Mesothelial cell of epicardium (in vitro differentiated cells): ENCODE measurements around the gene BATF. TPM values are rescaled to one million over a fixed set of nuclear protein-coding genes. Genes with fewer than 3 reads are reported as not detected.
A peak's percentile ranks its signal among the peaks of the same experiment; 100 is the strongest.

Experiments
- DNase-seq, 2 experiments: peaks; one replicate each; pipeline ENCODE4 v3.0.0; 2021; ENCODE audit warnings: low spot score in 2 of 2; ENCODE audit not compliant: unreplicated experiment in 2 of 2
- H3K27ac Mint-ChIP-seq: 2 replicates; pipeline ENCODE4 v1.8.0; 2021; ENCODE audit warnings: mixed read lengths
- H3K27me3 Mint-ChIP-seq: 2 replicates; pipeline ENCODE4 v1.8.0; 2021; ENCODE audit warnings: low read depth, mixed read lengths
- H3K36me3 Mint-ChIP-seq: 2 replicates; pipeline ENCODE4 v1.8.0; 2021; ENCODE audit warnings: mixed read lengths
- H3K4me1 Mint-ChIP-seq: 2 replicates; pipeline ENCODE4 v1.8.0; 2021; ENCODE audit warnings: mixed read lengths
- H3K4me3 Mint-ChIP-seq: 2 replicates; pipeline ENCODE4 v1.8.0; 2021; ENCODE audit warnings: mild to moderate bottlenecking, moderate library complexity, mixed read lengths
- H3K9me3 Mint-ChIP-seq: 2 replicates; pipeline ENCODE4 v1.8.0; 2021; ENCODE audit warnings: mixed read lengths
- total RNA-seq: library from RNA; stranded (reverse); gene quantifications from 3 replicates; pipeline ENCODE4 v1.2.1, GENCODE V29; 2021
- TF ChIP-seq, protein P1 (sequence below): fragments of 200-600 bp; sonication (generic); IDR thresholded peaks from one replicate; pipeline ENCODE4 v1.5.0; 2021; ENCODE audit warnings: antibody characterized with exemption; ENCODE audit not compliant: unreplicated experiment

Gene BATF
- total RNA-seq, 1 donor from 2014 or later = 1.4 TPM

DNA sequence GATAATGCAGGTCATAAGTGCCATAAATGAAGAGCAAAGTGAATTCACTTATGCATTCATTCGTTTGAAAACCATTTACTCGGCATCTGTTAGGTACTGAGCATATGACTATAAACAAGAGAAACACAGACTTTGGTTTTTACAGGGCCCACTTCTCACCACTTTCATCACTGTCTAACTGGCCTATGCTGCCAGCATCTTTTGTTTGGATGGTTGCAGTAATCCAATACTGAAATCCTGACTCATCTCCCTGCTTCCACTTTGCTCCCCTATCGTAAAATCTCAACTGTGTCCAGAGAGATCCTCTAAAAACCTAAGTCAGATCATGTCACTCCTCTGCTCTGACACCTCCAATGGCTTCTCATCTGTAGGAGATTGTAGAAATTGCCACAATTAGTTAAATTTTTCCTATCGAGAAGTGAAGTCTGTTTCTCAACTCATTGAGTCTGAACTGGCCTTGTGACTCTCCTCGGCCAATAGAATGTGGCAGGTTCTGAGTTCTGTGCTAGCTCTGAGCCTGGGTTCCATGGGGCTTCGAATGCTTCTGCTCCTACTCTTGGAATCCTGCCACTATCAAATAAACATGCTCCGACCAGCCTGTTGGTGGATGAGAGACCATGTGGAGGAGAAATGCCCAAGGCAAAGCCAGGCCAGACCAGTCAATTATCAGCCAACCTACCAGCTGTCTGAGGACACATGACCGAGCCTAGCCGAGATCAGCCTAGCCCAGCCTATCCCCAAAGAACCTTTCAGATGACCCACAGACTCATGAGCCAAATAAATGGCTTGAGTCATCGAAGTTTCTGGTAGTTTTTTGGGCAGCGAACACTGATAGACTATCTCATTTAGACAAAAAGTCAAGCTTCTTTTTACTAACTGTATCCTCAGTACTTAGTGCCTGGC, 2.2 kb upstream of the BATF start:
- Mint-ChIP-seq H3K4me1 (peaks cover 22% of the 10 kb centered on the region), H3K27ac (no peak overlapping the region), H3K4me3 (no peak overlapping the region), H3K9me3 (no peaks in the 10 kb centered on the region), H3K36me3 (no peaks in the 10 kb centered on the region), H3K27me3 (no peaks in the 10 kb centered on the region)
- TF ChIP-seq, protein P1, sequence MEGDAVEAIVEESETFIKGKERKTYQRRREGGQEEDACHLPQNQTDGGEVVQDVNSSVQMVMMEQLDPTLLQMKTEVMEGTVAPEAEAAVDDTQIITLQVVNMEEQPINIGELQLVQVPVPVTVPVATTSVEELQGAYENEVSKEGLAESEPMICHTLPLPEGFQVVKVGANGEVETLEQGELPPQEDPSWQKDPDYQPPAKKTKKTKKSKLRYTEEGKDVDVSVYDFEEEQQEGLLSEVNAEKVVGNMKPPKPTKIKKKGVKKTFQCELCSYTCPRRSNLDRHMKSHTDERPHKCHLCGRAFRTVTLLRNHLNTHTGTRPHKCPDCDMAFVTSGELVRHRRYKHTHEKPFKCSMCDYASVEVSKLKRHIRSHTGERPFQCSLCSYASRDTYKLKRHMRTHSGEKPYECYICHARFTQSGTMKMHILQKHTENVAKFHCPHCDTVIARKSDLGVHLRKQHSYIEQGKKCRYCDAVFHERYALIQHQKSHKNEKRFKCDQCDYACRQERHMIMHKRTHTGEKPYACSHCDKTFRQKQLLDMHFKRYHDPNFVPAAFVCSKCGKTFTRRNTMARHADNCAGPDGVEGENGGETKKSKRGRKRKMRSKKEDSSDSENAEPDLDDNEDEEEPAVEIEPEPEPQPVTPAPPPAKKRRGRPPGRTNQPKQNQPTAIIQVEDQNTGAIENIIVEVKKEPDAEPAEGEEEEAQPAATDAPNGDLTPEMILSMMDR = no peak
- DNase-seq = no peak

DNA sequence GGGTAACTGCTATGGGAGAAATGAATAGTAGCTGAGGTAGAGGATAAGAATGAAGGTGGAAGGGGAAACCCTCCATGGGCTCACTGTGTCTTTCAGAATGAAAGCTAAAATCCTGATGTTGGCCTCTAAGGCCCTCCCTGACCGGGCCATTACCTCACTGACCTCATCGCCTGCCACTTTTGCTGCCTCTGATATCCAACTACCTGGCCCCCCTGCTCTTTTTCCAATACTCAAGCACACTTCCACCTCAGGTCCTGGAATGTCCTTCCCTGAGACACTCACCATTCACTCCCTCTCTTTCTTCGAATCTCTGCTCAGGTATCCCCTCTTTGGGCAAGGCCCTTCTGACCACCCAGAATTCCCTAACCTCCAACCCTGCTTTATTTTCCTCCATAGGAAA, 1.4 kb upstream of the BATF start:
- Mint-ChIP-seq H3K36me3 (no peaks in the 10 kb centered on the region), H3K27me3 (no peaks in the 10 kb centered on the region), H3K9me3 (no peaks in the 10 kb centered on the region), H3K27ac (peak overlapping the region; percentile 10), H3K4me3 (no peak overlapping the region), H3K4me1 (peaks cover 22% of the 10 kb centered on the region)
- DNase-seq = no peak
- TF ChIP-seq, protein P1 = no peak

DNA sequence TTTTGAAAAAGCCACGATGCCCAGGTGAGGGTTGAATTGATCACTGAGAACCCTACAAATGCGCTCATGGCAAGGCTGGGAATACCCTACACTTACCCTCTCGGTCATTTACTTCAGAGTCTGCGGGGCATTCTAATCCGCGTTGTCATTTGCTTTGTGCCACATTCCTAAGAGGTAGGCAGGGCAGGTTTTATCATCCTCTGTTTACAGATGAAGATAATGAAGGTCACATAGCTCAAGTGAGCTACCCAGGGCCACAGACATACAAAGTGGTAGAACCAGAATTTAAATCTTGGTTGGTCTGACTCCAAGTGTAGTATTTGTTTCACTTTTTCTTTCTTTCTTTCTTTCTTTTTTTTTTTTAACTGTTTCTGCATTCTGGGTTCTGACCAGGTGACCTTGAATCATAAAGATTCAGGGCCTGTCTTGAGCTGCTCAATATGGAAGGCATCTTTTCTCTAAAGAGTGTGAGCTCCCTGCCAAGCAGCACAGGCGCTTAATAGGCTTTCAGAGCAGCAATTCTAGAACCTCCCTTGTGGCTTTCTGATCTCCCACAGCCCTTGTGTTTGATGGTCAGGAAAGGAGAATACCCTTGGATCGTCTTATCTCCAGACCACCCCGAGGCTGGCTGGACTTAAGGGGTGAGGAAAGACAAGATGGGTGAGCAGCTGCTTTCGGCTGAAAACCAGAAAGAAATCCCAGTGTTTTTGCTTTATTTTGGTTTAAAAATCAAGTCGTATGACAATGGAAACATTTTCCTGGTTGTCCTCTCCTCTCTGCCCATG, 662 bp upstream of the BATF start:
- peak overlapping the region; percentile 52 for H3K4me3 Mint-ChIP-seq
- no peaks in the 10 kb centered on the region for H3K36me3 Mint-ChIP-seq
- H3K4me1 Mint-ChIP-seq = peaks cover 22% of the 10 kb centered on the region
- TF ChIP-seq, protein P1 = no peak
- H3K27me3 Mint-ChIP-seq = no peaks in the 10 kb centered on the region
- H3K9me3 Mint-ChIP-seq = no peaks in the 10 kb centered on the region
- H3K27ac Mint-ChIP-seq = peak overlapping the region; percentile 89
- no peak for DNase-seq

DNA sequence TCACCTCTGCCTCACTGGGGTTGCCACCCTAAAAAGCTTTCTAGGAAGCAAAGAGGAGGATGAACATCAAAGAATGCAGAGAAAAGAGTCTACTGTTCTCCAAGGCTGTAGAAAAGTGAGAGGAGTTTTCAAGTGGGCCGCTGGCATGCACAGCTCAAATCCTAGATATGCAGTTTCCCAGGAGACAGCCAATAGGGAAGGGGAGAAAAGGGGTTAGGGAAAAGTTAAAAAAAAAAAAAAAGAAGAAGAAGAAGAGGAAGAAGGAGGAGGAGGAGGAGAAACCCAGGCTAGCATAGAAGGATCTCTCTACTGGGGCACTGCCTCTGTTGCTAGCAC, 682 bp downstream of the BATF start:
- Mint-ChIP-seq H3K27me3 (no peaks in the 10 kb centered on the region), H3K27ac (no peak overlapping the region)

DNA sequence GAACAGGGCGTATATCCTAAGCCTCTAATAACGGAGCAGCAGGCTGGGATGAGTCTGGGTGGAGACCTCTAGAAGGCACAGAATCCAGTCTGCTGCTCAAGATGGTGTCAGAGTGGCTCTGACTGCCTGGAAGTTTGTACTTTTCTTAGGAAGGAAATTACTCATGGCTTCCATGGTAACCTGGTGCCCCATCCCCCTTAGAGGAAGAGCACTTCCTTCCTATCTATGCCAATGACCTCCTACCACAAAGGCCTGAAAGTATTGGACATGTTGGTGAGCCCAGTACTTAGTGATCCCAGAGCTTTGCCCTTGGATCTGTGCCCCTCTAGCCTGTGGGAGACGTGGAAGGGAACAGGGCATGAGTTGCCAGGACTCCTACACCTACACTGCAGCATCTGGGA, 1.5 kb downstream of the BATF start:
- H3K27me3 Mint-ChIP-seq = no peaks in the 10 kb centered on the region
- H3K36me3 Mint-ChIP-seq = no peaks in the 10 kb centered on the region
- no peaks in the 10 kb centered on the region for H3K9me3 Mint-ChIP-seq
- H3K4me1 Mint-ChIP-seq = peaks cover 22% of the 10 kb centered on the region
- no peak for DNase-seq
- TF ChIP-seq, protein P1 = no peak
- no peak overlapping the region for H3K27ac Mint-ChIP-seq
- no peak overlapping the region for H3K4me3 Mint-ChIP-seq

More for the DNA sequence above, 682 bp downstream of the BATF start:
- no peaks in the 10 kb centered on the region for H3K9me3 Mint-ChIP-seq
- no peaks in the 10 kb centered on the region for H3K36me3 Mint-ChIP-seq
- H3K4me3 Mint-ChIP-seq = no peak overlapping the region
- no peak for DNase-seq
- TF ChIP-seq, protein P1 = no peak
- H3K4me1 Mint-ChIP-seq = peaks cover 22% of the 10 kb centered on the region
